HepG2 (cell line): ENCODE results near the gene MYH9. TPM values are rescaled to one million over a fixed set of nuclear protein-coding genes. Genes with fewer than 3 reads are reported as not detected.

Experiments used
- ATAC-seq: fragments of 200-7000 bp; cut with Tn5 transposase; 3 replicates; pipeline ENCODE4 v1.9.1; 2020; ENCODE audit warnings: mild to moderate bottlenecking, moderate library complexity
- BruUV-seq: library from RNA; stranded (reverse); fragments of 400-500 nt; replicated peaks from 2 replicates; lab custom pipeline; 2021; lab: Mats Ljungman, UMichigan
- CTCF ChIA-PET: fragments of 300-600 bp; formaldehyde crosslinking; extraction: SDS; loops from one replicate; lab custom pipeline; 2021; ENCODE audit warnings: low total read pairs, inconsistent platforms, low intra/inter-chr PET ratio; lab: Yijun Ruan, JAX
- POLR2A ChIA-PET: fragments of 350-600 bp; sonication (Branson Sonifier 250); formaldehyde crosslinking; loops from one replicate; lab custom pipeline; 2020; ENCODE audit warnings: antibody characterized with exemption, inconsistent platforms; lab: Yijun Ruan, JAX
- DNase-seq: peaks from one replicate; pipeline ENCODE4 v3.0.0-alpha.2; 2015; ENCODE audit warnings: low spot score
- FAIRE-seq: peaks from 3 replicates; lab custom pipeline; 2011; peaks lifted over from hg19 to GRCh38; lab: Jason Lieb, UNC
- H2AFZ ChIP-seq: one replicate; pipeline ENCODE4 v1.6.1; 2011; ENCODE audit warnings: low read length, inconsistent platforms
- H3K27ac ChIP-seq: fragments of 300-600 bp; 3 replicates; pipeline ENCODE4 v1.8.0; 2011; ENCODE audit warnings: mixed run types, mild to moderate bottlenecking, mixed read lengths, low read length, inconsistent platforms; ENCODE audit not compliant: insufficient read depth; ENCODE audit errors: extremely low read length
- H3K27me3 ChIP-seq, 2 experiments: fragments of 200-600 bp in 1 of 2; 2 replicates in 1 of 2; 3 replicates in 1 of 2; pipeline versions ENCODE4 v1.6.0 to v1.8.0; 2011; ENCODE audit warnings: low read length in 2 of 2, mild to moderate bottlenecking in 2 of 2, moderate library complexity in 2 of 2, inconsistent platforms in 1 of 2; ENCODE audit not compliant: insufficient read depth in 2 of 2, control insufficient read depth in 1 of 2
- H3K36me3 ChIP-seq, 2 experiments: fragments of 200-600 bp in 1 of 2; replicated peaks in 1 of 2; 2 replicates in 1 of 2; 3 replicates in 1 of 2; pipeline versions ENCODE4 v1.5.1 to v1.8.0; 2011; ENCODE audit warnings: low read length in 2 of 2, inconsistent platforms in 1 of 2; ENCODE audit not compliant: insufficient read depth in 2 of 2, control insufficient read depth in 1 of 2
- H3K4me1 ChIP-seq: 2 replicates; pipeline ENCODE4 v1.5.1; 2012; ENCODE audit warnings: low read length, inconsistent platforms; ENCODE audit not compliant: insufficient read depth
- H3K4me2 ChIP-seq: 2 replicates; pipeline ENCODE4 v1.6.0; 2011; ENCODE audit warnings: low read depth, low read length, inconsistent platforms
- H3K4me3 ChIP-seq, 3 experiments: fragments of 200-600 bp in 1 of 3; sonication (generic), shearing (Covaris generic) in 1 of 3; replicated peaks in 1 of 3; 2 replicates each; pipeline ENCODE4 v1.5.1; 2011 to 2016; ENCODE audit warnings: low read length in 3 of 3, inconsistent platforms in 2 of 3, low read depth in 2 of 3, mild to moderate bottlenecking in 2 of 3, control low read depth in 1 of 3, mixed read lengths in 1 of 3; ENCODE audit not compliant: insufficient read depth in 1 of 3
- H3K79me2 ChIP-seq: one replicate; pipeline ENCODE4 v1.6.1; 2011; ENCODE audit warnings: low read length, inconsistent platforms; ENCODE audit not compliant: insufficient read depth
- H3K9ac ChIP-seq: 2 replicates; pipeline ENCODE4 v1.6.0; 2011; ENCODE audit warnings: mild to moderate bottlenecking, low read depth, low read length, inconsistent platforms; ENCODE audit not compliant: insufficient read depth
- H3K9me3 ChIP-seq: 2 replicates; pipeline ENCODE4 v1.5.1; 2012; ENCODE audit warnings: mild to moderate bottlenecking, low read length
- H4K20me1 ChIP-seq: 2 replicates; pipeline ENCODE4 v1.6.0; 2011; ENCODE audit warnings: inconsistent platforms, mild to moderate bottlenecking, low read length, moderate library complexity; ENCODE audit not compliant: insufficient read depth
- ATF3 ChIP-seq: sonication (generic); formaldehyde crosslinking; IDR thresholded peaks from 2 replicates; pipeline ENCODE4 v1.4.0; 2020; ENCODE audit warnings: missing genetic modification reagents
- FOXP1 ChIP-seq, 2 experiments: fragments of 450-650 bp in 1 of 2; IDR thresholded peaks; 2 replicates each; pipeline ENCODE4 v1.6.1; 2017 to 2018; ENCODE audit warnings: antibody characterized with exemption in 1 of 2
- MEF2D ChIP-seq: sonication (generic); formaldehyde crosslinking; IDR thresholded peaks from 2 replicates; pipeline ENCODE4 v1.5.1; 2020; ENCODE audit warnings: mild to moderate bottlenecking, missing genetic modification reagents
- RBM22 ChIP-seq: fragments of 200-400 bp; formaldehyde crosslinking; optimal IDR thresholded peaks from 2 replicates; pipeline ENCODE3; 2017; ENCODE audit warnings: mild to moderate bottlenecking, low read length, moderate library complexity
- ZBTB33 ChIP-seq: sonication (generic); formaldehyde crosslinking; IDR thresholded peaks from 2 replicates; pipeline ENCODE4 v1.4.0; 2020; ENCODE audit warnings: missing genetic modification reagents
- ZBTB38 ChIP-seq: sonication (generic); formaldehyde crosslinking; IDR thresholded peaks from 2 replicates; pipeline ENCODE4 v1.5.1; 2020; ENCODE audit warnings: mild to moderate bottlenecking, missing genetic modification reagents
- ZNF704 ChIP-seq: sonication (generic); formaldehyde crosslinking; IDR thresholded peaks from 2 replicates; pipeline ENCODE4 v1.8.1; 2023; ENCODE audit warnings: mild to moderate bottlenecking, inconsistent platforms, moderate library complexity, missing genetic modification reagents, borderline replicate concordance
- ZNF768 ChIP-seq: sonication (generic); formaldehyde crosslinking; IDR thresholded peaks from 2 replicates; pipeline ENCODE4 v1.4.0; 2020; ENCODE audit warnings: missing genetic modification reagents
- WGBS: methylation state at CpG from one replicate; pipeline ENCODE4 v1.1.6; 2017; ENCODE audit warnings: low lambda C conversion rate; 5-methylcytosine and 5-hydroxymethylcytosine counted together
- in situ Hi-C: cut with HindIII; loops from 2 replicates; pipeline ENCODE4 v1.10.0; 2017; ENCODE audit warnings: low pct_unique_long_range_greater_than_20kb; ENCODE audit not compliant: extremely low pct_ligation_motif_present
- intact Hi-C: fragments of 100-400 bp; cut with micrococcal nuclease; formaldehyde crosslinking; loops from one replicate; pipeline ENCODE4 v1.10.0; 2022; ENCODE audit not compliant: unreplicated experiment
- polyA plus RNA-seq, 8 experiments: library from polyadenylated mRNA; depleted of rRNA in 3 of 8; stranded (reverse) in 7 of 8; unstranded in 1 of 8; fragments of >200 nt; fragmentation: Illumina TruSeq in 4 of 8; extraction: Trizol in 4 of 8; gene quantifications; 2 replicates each; pipeline versions ENCODE4 v1.2.1 to v1.2.3, GENCODE V29; 2011 to 2016; ENCODE audit warnings: low read depth in 4 of 8, missing spikeins in 1 of 8, mixed read lengths in 1 of 8; ENCODE audit not compliant: insufficient read depth in 1 of 8
- total RNA-seq, 5 experiments: library from RNA; depleted of rRNA; stranded (reverse); fragments of >200 nt; fragmentation: Illumina TruSeq; extraction: Trizol; gene quantifications; 2 replicates each; pipeline ENCODE4 v1.2.3, GENCODE V29; 2016; ENCODE audit warnings: low read depth in 1 of 5

The MYH9 gene
- total and polyA plus RNA-seq, 2 of the 13 experiments (the other 11 are each of a cell fraction or from before 2014, with no cell fraction given): 50.7 to 98.5 TPM

GRCh38 chr22:36356708-36357624 lies 30.8 kb downstream of the MYH9 start:
- no peak overlapping the region for H3K9ac ChIP-seq
- TF ChIP-seq ZBTB38 (peak; percentile 47; the same call in 1 of the 2 replicates), RBM22 (peak; percentile 43), ZBTB33 (0 out of 2 replicates have a peak, but pooled peaks have one; percentile 18), ZNF768 (CRISPR knock-in tag) (peak; percentile 81), FOXP1 (IDR thresholded peaks at IDR 0.05) (no peak), FOXP1 (CRISPR knock-in tag; IDR thresholded peaks at IDR 0.05) (no peak), MEF2D (CRISPR knock-in tag) (no peak), ZNF704 (no peak), ATF3 (CRISPR knock-in tag) (no peak)
- TF ChIP-seq, all 625 proteins: peak for 4
- peaks cover 15% of the 10 kb centered on the region for H4K20me1 ChIP-seq
- FAIRE-seq: no peak
- no peak for ATAC-seq
- no peaks in the 10 kb centered on the region for H3K9me3 ChIP-seq
- no peak overlapping the region for H3K4me3 ChIP-seq
- DNase-seq: no peak
- ChIA-PET POLR2A (interaction anchor here (1.2 kb wide), 1 partner anchor 10 kb away, joined by 3 read pairs; no protein-coding TSS in a partner anchor), CTCF (no interaction called here)
- peaks cover 1 to 7% of the 10 kb centered on the region in 2 experiments; a peak in 2 of 5 replicates for H3K36me3 ChIP-seq
- intact Hi-C loops (no loop called here), in situ Hi-C loops (no loop called here)
- H2AFZ ChIP-seq: no peak overlapping the region
- peaks cover 100% of the 10 kb centered on the region for H3K4me1 ChIP-seq
- no peak overlapping the region for H3K4me2 ChIP-seq
- H3K27ac ChIP-seq: peak overlapping the region; percentile 25
- WGBS: 95% methylated on average over 23 of the region's 25 CpGs
- H3K27me3 ChIP-seq: no peaks in the 10 kb centered on the region
- peaks cover 84% of the 10 kb centered on the region for H3K79me2 ChIP-seq
- BruUV-seq: no TSS peak
